Astrocyte of the spinal cord (primary cell): ENCODE results near the gene MED20.

Experiments
- DNase-seq: peaks from one replicate; pipeline ENCODE4 v3.0.0; 2011; ENCODE audit warnings: low read depth, low spot score
- H3K4me3 ChIP-seq: 2 replicates; pipeline ENCODE4 v1.5.1; 2011; ENCODE audit warnings: low read depth, mild to moderate bottlenecking, low read length, moderate library complexity
- in situ Hi-C: cut with HindIII; loops from 2 replicates; pipeline ENCODE4 v1.10.0; 2017; ENCODE audit warnings: low sequenced_read_pairs
- TF ChIP-seq, protein P1 (sequence below): IDR thresholded peaks from 2 replicates; pipeline ENCODE4 v1.5.1; 2012; ENCODE audit warnings: low read depth, mild to moderate bottlenecking, low read length, inconsistent platforms

The MED20 gene, protein sequence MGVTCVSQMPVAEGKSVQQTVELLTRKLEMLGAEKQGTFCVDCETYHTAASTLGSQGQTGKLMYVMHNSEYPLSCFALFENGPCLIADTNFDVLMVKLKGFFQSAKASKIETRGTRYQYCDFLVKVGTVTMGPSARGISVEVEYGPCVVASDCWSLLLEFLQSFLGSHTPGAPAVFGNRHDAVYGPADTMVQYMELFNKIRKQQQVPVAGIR

DNA sequence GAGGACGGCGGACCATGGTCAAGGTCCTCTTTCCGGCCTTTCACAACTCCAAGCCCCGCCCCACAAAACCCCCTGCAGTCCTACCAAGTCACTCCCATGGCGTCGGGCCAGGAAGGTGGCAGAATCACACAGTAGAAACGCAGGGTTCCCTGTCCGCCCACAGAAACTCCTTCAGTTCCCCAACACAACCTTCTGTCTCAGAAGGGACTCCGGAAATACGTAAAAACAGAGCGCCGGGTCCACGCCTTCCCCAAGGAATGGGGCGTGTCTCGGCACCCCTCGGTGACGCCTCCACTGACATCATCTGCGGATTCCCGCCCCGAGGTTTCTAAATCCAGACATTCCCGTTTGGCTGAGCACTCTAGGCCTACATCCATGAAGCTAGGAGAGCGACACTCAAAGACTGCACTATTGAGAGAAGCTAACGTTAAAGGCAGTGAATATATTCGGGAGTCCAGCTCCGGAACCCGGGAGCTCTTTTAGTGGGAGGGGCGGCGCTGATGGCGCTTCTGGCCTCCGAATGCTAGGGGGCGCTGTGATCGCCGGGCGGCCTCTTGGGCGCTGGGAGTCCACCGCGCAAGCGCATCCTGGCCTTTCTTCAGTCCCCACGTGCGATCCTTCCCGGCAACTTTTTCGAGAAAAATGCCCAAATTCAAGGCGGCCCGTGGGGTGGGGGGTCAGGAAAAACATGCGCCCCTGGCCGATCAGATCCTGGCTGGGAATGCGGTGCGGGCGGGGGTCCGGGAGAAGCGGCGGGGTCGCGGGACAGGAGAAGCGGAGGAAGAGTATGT is at the start of gene MED20, which contains the start of gene BYSL:
Gene MED20, minus strand, starts transcription at position 219 of the 791 bp plus-strand sequence. Its CDS starts 121 bp downstream, at position 98.
Gene BYSL, plus strand, starts transcription at position 579 of the 791 bp plus-strand sequence. Its CDS starts 64 bp downstream, at position 643.
- DNase-seq, result peak; percentile 95
- in situ Hi-C loops, result no loop called here
- H3K4me3 ChIP-seq, result peak within 1 kb of the TSS; percentile 97
- TF ChIP-seq, protein P1, sequence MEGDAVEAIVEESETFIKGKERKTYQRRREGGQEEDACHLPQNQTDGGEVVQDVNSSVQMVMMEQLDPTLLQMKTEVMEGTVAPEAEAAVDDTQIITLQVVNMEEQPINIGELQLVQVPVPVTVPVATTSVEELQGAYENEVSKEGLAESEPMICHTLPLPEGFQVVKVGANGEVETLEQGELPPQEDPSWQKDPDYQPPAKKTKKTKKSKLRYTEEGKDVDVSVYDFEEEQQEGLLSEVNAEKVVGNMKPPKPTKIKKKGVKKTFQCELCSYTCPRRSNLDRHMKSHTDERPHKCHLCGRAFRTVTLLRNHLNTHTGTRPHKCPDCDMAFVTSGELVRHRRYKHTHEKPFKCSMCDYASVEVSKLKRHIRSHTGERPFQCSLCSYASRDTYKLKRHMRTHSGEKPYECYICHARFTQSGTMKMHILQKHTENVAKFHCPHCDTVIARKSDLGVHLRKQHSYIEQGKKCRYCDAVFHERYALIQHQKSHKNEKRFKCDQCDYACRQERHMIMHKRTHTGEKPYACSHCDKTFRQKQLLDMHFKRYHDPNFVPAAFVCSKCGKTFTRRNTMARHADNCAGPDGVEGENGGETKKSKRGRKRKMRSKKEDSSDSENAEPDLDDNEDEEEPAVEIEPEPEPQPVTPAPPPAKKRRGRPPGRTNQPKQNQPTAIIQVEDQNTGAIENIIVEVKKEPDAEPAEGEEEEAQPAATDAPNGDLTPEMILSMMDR, result peak; percentile 91

DNA sequence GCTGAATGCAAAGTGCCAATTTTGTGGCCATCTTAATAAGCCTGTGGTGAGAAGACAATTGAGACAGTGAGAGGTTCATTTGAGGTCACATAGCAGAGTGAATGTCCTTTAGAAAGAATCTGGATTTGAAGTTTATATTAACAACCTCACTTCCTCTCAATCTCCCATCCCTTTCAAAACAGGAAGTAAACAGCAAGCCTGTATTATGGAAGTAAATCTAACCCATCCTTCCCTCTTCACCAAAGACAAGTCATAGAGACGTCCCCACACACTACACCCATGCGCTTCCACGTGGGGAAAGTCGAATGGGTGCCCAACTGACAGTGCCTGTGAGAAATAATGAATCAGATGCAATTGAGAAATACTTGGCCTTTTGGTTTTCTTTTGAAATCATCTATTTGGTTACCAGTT is 49.5 kb upstream of the MED20 start:
- in situ Hi-C loops, result no loop called here
- no peak for DNase-seq
- H3K4me3 ChIP-seq, result no peak overlapping the region
- TF ChIP-seq, protein P1, result no peak

DNA sequence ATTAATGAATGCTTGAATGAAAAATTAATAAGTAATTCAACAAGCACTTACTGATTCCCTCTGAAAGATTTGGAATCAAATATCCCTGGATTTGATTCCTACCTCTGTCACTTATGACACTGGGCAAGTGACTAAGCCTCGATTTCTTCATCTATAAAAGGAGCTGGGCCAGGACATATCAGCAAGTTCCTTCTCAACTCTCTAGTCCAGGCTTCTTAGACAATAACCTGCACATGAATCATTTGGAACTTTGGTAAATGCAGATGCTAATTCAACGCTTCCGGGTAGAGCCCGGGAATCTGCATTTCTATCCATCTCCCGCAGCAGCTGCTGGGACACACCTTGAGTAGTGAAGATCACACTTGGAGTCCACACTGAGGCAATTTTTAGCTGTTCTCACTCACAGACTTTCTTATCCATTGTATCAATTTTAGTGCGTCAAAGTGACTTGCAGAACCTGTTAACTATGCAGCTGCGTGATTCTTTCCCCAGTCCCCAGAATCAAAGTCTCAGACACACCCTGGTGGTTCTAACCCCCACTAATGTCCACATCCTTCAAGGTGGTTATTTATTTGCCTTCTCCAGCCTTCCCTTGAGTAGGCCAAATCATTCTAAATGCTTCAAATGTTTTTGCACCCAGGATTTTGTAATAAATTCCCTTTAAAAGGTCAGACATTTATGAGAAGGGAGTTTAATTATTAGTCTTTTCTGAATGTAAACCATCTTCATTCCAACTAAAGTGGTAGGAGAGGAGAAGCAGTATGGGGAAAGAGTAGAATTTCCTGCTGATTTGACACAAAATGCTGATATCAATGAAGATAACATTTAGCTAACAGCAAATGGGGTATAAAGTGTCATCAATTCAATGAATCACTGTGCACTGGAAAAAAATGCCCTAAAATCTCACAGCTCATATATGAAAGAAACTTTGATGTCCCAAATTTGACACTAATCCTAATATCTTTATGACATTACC is 46.7 kb upstream of the MED20 start:
- no peak overlapping the region for H3K4me3 ChIP-seq
- TF ChIP-seq, protein P1, result no peak
- in situ Hi-C loops, result no loop called here
- DNase-seq, result no peak

DNA sequence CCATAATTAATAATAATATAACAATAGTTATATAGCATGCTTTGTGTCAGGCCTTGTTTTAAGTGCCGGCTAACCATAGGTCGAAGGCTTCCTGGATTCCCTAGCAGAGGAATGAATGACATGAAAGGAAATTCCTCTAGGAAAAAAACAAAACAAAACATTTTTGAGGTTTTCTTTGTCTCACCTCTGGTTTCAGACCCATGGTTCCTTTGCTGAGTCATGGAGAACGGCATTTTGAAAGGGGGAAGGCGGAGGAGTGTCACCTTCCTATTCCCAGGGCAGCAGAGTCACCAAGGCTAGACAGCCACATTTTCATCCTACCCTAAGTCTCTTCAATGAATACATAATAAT is 46.0 kb upstream of the MED20 start:
- in situ Hi-C loops, result no loop called here
- DNase-seq, result peak; percentile 72
- TF ChIP-seq, protein P1, result no peak
- no peak overlapping the region for H3K4me3 ChIP-seq

DNA sequence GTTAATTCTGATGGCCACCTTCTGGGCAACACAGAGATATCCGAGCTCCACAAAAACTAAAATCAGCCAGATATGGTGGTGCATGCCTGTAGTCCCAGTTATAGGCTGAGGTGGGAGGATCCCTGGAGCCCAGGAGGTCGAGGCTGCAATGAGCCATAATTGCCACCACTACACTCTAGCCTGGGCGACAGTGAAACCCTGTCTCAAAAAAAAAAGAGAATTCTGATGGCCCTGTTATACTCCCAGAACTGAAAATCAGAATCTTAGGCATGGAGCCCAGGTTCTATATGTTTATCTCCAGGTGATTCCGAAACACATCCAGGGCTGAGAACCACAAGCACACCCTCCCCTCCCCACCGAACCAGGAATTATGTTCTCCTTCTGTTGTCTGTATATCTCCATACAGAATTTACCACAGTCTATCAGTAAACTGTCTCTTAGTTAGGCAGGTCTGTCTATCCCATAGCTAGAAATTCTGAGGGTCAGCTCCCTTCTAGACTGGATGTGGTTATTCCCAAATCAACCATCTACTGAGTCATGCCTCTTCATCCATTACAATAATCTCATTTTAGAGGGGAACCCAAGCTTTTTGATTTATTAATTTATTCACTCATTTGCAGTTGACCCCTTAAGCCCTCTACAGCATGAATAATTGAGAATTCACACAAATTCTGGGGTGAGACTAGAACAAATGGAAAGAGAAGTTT is 45.4 kb upstream of the MED20 start:
- in situ Hi-C loops, result no loop called here

More for the DNA sequence above, 45.4 kb upstream of the MED20 start:
- TF ChIP-seq, protein P1, result no peak
- H3K4me3 ChIP-seq, result no peak overlapping the region
- DNase-seq, result no peak
